Esophagus muscularis mucosa (tissue), 4 donors: ENCODE measurements around the gene SFPQ. TPM values are rescaled to one million over a fixed set of nuclear protein-coding genes. Genes with fewer than 3 reads are reported as not detected.
A peak's percentile ranks its signal among the peaks of the same experiment; 100 is the strongest.
"Not testable (repeated sequence)": the region's sequence is repeated elsewhere in the genome, so short reads cannot be mapped to it uniquely, and the experiment has no call there.

Experiments used
- DNase-seq: peaks from one replicate; pipeline ENCODE4 v3.0.0-alpha.2; 2017; ENCODE audit errors: extremely low spot score
- H3K27ac ChIP-seq, 4 donors: fragments of 200-600 bp; sonication (generic); replicated peaks in 1 of 4; 1 replicate in 3 of 4; 2 replicates in 1 of 4; pipeline ENCODE4 v1.5.1; 2016 to 2019; ENCODE audit warnings: mild to moderate bottlenecking in 1 of 4
- H3K27me3 ChIP-seq, 4 donors: fragments of 200-600 bp; sonication (generic); one replicate each; pipeline versions ENCODE4 v1.5.1 to v1.6.0; 2016 to 2019
- H3K36me3 ChIP-seq, 4 donors: fragments of 200-600 bp; sonication (generic); one replicate each; pipeline ENCODE4 v1.5.1; 2016 to 2019
- H3K4me1 ChIP-seq, 4 donors: fragments of 200-600 bp; sonication (generic); one replicate each; pipeline ENCODE4 v1.5.1; 2016 to 2019
- H3K4me3 ChIP-seq, 4 donors: fragments of 200-600 bp; sonication (generic); 1 replicate in 2 of 4; 2 replicates in 2 of 4; pipeline ENCODE4 v1.5.1; 2016 to 2019; ENCODE audit warnings: mild to moderate bottlenecking in 4 of 4, moderate library complexity in 1 of 4
- H3K9me3 ChIP-seq, 4 donors: fragments of 200-600 bp; sonication (generic); 1 replicate in 3 of 4; 2 replicates in 1 of 4; pipeline ENCODE4 v1.5.1; 2016 to 2019
- EP300 ChIP-seq: sonication (generic); formaldehyde crosslinking; IDR thresholded peaks from one replicate; pipeline ENCODE4 v1.6.1; 2017; ENCODE audit warnings: antibody characterized with exemption
- POLR2A ChIP-seq: fragments of 450-650 bp; IDR thresholded peaks from one replicate; pipeline ENCODE4 v1.6.1; 2017; ENCODE audit warnings: antibody characterized with exemption, moderate library complexity, mild to moderate bottlenecking, low read depth
- POLR2AphosphoS5 ChIP-seq, 2 donors: sonication (generic); formaldehyde crosslinking; IDR thresholded peaks; one replicate each; pipeline ENCODE4 v1.6.1; 2017; ENCODE audit warnings: antibody characterized with exemption in 2 of 2
- WGBS: methylation state at CpG from one replicate; pipeline ENCODE4 v1.1.5; 2018; 5-methylcytosine and 5-hydroxymethylcytosine counted together
- intact Hi-C: fragments of 100-400 bp; cut with DNase I; formaldehyde crosslinking; loops from one replicate; pipeline ENCODE4 v1.15.1; 2023
- total RNA-seq, 4 donors: library from RNA; depleted of rRNA; stranded (reverse); fragments of >200 nt; gene quantifications; one replicate each; pipeline versions ENCODE4 v1.1.0 to v1.2.1, GENCODE V29; 2016
- TF ChIP-seq, protein P1 (sequence below), 3 experiments: fragments of 200-600 bp in 2 of 3; fragments of 450-650 bp in 1 of 3; sonication (generic) in 2 of 3; IDR thresholded peaks; one replicate each; pipeline ENCODE4 v1.5.1; 2017 to 2019; ENCODE audit warnings: antibody characterized with exemption in 3 of 3, mild to moderate bottlenecking in 2 of 3, moderate library complexity in 1 of 3

Gene SFPQ, protein sequence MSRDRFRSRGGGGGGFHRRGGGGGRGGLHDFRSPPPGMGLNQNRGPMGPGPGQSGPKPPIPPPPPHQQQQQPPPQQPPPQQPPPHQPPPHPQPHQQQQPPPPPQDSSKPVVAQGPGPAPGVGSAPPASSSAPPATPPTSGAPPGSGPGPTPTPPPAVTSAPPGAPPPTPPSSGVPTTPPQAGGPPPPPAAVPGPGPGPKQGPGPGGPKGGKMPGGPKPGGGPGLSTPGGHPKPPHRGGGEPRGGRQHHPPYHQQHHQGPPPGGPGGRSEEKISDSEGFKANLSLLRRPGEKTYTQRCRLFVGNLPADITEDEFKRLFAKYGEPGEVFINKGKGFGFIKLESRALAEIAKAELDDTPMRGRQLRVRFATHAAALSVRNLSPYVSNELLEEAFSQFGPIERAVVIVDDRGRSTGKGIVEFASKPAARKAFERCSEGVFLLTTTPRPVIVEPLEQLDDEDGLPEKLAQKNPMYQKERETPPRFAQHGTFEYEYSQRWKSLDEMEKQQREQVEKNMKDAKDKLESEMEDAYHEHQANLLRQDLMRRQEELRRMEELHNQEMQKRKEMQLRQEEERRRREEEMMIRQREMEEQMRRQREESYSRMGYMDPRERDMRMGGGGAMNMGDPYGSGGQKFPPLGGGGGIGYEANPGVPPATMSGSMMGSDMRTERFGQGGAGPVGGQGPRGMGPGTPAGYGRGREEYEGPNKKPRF
- 100 to 1,000 TPM in 2 of 4 donors, 10 to 100 TPM in 2; 81.1 to 160 (median 127) TPM for total RNA-seq

DNA sequence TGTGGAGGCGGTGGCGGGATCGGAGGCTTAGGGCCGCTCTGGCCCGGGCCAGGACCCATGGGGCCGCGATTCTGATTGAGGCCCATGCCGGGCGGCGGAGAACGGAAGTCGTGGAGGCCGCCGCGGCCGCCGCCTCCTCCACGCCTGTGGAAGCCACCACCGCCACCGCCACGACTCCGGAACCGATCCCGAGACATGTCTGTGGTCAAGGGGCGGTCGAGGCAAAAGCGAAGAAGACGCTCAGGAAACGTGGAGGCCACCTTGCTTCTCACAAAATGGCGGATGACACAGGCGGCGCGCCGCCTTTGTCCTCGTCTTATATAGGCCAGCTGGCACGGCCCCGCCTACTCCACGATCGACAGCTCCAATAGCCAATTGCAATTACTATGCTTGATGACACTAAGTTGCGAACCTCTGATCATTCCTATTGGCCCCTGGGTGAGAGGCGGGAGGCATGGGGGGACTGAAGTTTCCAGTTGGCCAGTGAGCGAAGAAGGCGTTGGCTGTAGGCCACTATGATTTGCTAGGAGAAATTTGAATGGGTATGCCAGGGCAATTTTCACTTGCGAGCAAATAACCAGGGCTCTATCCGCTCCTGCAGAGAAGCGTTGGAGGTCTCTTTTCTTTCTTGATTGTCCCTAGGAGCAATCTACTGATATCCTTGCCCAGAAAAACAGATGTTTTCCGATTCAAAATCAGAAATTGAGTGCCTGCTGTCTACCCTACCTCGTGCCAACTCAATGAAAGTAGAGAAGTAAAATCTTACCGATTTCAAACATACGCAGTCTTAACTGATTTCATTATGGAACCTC lies at the start of gene SFPQ:
SFPQ (minus strand) TSS at position 293 of the 812 bp plus-strand sequence; CDS start at position 197, 96 bp downstream.
- Histone ChIP-seq H3K27me3 (no peaks in the 10 kb centered on the region), H3K9me3 (no peaks in the 10 kb centered on the region), H3K27ac (peak within 1 kb of the TSS; percentile 97 to 100 (median 100)), H3K4me1 (peaks cover 33 to 42% (median 39%) of the 10 kb centered on the region in 4 donors), H3K4me3 (peak within 1 kb of the TSS; percentile 98 to 100 (median 99)), H3K36me3 (peaks cover 27 to 36% (median 28%) of the 10 kb centered on the region in 4 donors)
- peak; percentile 94 to 99 for TF ChIP-seq POLR2AphosphoS5 (IDR thresholded peaks at IDR 0.05)
- TF ChIP-seq, protein P1, sequence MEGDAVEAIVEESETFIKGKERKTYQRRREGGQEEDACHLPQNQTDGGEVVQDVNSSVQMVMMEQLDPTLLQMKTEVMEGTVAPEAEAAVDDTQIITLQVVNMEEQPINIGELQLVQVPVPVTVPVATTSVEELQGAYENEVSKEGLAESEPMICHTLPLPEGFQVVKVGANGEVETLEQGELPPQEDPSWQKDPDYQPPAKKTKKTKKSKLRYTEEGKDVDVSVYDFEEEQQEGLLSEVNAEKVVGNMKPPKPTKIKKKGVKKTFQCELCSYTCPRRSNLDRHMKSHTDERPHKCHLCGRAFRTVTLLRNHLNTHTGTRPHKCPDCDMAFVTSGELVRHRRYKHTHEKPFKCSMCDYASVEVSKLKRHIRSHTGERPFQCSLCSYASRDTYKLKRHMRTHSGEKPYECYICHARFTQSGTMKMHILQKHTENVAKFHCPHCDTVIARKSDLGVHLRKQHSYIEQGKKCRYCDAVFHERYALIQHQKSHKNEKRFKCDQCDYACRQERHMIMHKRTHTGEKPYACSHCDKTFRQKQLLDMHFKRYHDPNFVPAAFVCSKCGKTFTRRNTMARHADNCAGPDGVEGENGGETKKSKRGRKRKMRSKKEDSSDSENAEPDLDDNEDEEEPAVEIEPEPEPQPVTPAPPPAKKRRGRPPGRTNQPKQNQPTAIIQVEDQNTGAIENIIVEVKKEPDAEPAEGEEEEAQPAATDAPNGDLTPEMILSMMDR (IDR thresholded peaks at IDR 0.05) = no peak
- TF ChIP-seq EP300 = no peak
- peak; percentile 93 for TF ChIP-seq POLR2A
- WGBS = 1% methylated on average over 13 of the region's 50 CpGs
- intact Hi-C loops = loop anchor here (5.0 to 10.0 kb wide), 3 partner anchors 161 to 364 kb away; partner anchors contain the start of genes KIAA0319L, NCDN and ZMYM6
- DNase-seq = peak; percentile 100

DNA sequence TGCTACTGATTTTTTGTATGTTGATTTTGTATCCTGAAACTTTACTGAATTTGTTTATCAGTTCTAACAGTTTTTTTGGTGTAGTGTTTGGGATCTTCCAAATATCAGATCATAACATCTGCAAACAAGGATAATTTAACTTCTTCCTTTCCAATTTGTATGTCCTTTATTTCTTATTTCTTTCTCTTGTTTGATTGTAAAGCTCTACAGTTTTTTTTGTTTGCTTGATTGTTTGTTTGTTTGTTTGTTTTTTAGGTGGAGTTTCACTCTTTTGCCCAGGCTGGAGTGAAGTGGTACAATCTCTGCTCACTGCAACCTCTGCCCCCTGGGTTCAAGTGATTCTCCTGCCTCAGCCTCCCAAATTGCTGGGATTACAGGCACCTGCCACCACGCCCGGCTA lies 43.8 kb upstream of the SFPQ start:
- intact Hi-C loops, DNase-seq, H3K4me3 ChIP-seq, H3K36me3 ChIP-seq, H3K9me3 ChIP-seq, H3K27ac ChIP-seq, H3K4me1 ChIP-seq, H3K27me3 ChIP-seq: not testable (repeated sequence)
- 100% methylated on average over 2 of the region's 2 CpGs for WGBS

DNA sequence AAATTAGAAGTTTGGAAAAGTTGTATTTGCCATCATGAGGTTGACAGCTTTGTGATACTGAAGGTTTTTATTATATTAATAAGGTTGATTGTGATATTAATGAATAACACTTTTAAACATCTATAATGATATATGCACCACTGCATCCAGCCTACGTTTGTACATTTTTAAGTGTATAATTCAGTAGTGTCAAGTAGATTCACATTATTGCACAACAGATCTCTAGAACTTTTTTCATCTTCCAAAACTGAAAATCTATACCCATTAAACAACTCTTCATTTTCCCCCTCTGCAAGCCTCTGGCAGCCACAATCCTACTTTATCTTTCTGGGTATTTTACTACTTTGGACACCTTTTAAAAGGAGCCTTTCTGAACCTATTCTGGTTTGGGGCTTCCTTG lies 38.3 kb upstream of the SFPQ start:
- H3K4me3 ChIP-seq = no peak overlapping the region
- no peaks in the 10 kb centered on the region for H3K36me3 ChIP-seq
- no peak for DNase-seq
- intact Hi-C loops = no loop called here
- TF ChIP-seq, protein P1 (IDR thresholded peaks at IDR 0.05) = no peak
- TF ChIP-seq EP300 (no peak), POLR2A (no peak), POLR2AphosphoS5 (IDR thresholded peaks at IDR 0.05) (no peak)
- H3K9me3 ChIP-seq = no peaks in the 10 kb centered on the region
- no peak overlapping the region for H3K27ac ChIP-seq
- no peaks in the 10 kb centered on the region for H3K4me1 ChIP-seq
- H3K27me3 ChIP-seq = no peaks in the 10 kb centered on the region
- 62% methylated on average over 1 of the region's 1 CpG for WGBS

DNA sequence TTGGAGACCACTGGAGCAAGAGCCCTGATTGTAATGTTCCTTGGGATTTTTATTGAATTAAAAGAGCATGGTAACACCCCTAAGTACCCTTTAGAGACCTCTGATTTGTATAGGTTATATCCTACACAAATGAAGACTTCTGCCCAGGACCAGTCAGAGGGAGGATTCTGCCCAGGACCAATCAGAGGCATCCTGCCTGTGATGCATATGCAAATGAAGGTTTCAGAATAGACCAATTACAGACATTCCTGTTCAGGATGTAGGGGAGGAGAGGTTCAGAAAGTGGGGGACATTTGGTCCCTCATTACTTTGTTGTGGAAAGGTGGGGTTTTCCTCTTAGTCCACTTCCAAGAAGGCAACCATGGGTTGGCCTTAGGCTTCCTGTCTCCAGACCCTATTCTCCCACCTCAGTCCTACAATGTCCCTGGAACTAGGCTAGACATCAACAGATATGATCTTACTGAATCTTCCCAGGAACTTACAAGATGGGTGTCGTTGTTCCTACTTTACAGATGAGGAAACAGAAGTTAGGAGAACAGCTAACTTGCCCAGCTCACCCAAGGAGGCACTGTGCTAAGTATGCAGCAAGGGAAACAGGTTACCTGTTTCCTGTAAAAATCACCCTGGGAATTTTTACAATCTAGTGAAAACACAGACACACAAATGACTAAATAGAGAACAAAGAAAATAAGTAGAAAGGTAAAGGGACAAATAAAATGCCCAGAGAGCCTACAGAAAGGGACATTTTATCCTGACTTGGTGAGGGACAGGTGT lies 36.8 kb upstream of the SFPQ start:
- intact Hi-C loops = no loop called here
- no peaks in the 10 kb centered on the region for H3K4me1 ChIP-seq
- no peaks in the 10 kb centered on the region for H3K9me3 ChIP-seq
- no peak for TF ChIP-seq POLR2AphosphoS5 (IDR thresholded peaks at IDR 0.05)
- TF ChIP-seq POLR2A = no peak
- TF ChIP-seq, protein P1 (IDR thresholded peaks at IDR 0.05) = no peak
- TF ChIP-seq EP300 = no peak
- no peak overlapping the region for H3K4me3 ChIP-seq
- H3K27me3 ChIP-seq = no peaks in the 10 kb centered on the region
- no peak overlapping the region for H3K27ac ChIP-seq
- no peaks in the 10 kb centered on the region for H3K36me3 ChIP-seq
- DNase-seq = no peak
- WGBS = 94% methylated on average over 1 of the region's 1 CpG
